Measurements from ENCODE around the gene AK8. TPM values are rescaled to one million over a fixed set of nuclear protein-coding genes. Genes with fewer than 3 reads are reported as not detected.

The AK8 gene
- total and polyA plus RNA-seq, 9 of the 15 experiments (the other 6 are each of a cell fraction or from before 2014, with no cell fraction given), result 0.06 to 0.37 TPM; not detected in 7

DNA sequence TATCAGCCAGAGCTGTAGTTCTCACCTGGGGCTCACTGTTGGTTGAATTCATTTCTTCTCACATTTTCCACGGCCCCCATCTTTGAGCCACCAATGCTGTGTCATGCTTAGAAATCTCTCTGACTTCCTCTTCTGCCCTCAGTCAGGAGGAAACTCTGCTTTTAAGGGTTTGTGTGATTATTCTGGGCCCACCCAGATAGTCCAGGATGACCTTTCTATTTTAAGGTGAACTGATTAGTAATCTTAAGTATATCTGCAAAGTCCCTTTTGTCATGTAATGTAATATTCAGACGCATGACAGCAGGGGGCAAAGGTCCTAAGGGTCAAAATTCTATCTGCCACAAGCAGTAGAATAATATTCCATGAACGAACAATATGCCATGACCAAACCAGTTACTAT, 88.4 kb downstream of the AK8 start (continued):
- TF ChIP-seq ZNF24 (IDR thresholded peaks at IDR 0.05), result 0 out of 2 replicates have a peak, but pooled peaks have one; percentile 45
- TF ChIP-seq MEF2D (tag; conservative IDR thresholded peaks at IDR 0.05; ENCODE audit: low read depth), result peak; percentile 92
- TF ChIP-seq C11orf30 (IDR thresholded peaks at IDR 0.05; ENCODE audit: low read depth), result peak; percentile 49; the same call in 1 of the 2 replicates
- peak; percentile 81 for TF ChIP-seq NFE2 (IDR thresholded peaks at IDR 0.05; ENCODE audit: low read depth)
- TF ChIP-seq POLR3G (IDR thresholded peaks at IDR 0.05; ENCODE audit: extremely low read depth, insufficient read length, insufficient replicate concordance), result no peak
- TF ChIP-seq CEBPG (CRISPR knock-in tag; IDR thresholded peaks at IDR 0.05), result no peak
- TF ChIP-seq CEBPG (tag; conservative IDR thresholded peaks at IDR 0.05 in 1 of 2, IDR thresholded peaks at IDR 0.05 in 1 of 2), result no peak
- TF ChIP-seq, protein P1, sequence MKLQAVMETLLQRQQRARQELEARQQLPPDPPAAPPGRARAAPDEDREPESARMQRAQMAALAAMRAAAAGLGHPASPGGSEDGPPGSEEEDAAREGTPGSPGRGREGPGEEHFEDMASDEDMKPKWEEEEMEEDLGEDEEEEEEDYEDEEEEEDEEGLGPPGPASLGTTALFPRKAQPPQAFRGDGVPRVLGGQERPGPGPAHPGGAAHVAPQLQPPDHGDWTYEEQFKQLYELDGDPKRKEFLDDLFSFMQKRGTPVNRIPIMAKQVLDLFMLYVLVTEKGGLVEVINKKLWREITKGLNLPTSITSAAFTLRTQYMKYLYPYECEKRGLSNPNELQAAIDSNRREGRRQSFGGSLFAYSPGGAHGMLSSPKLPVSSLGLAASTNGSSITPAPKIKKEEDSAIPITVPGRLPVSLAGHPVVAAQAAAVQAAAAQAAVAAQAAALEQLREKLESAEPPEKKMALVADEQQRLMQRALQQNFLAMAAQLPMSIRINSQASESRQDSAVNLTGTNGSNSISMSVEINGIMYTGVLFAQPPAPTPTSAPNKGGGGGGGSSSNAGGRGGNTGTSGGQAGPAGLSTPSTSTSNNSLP (IDR thresholded peaks at IDR 0.05; ENCODE audit: borderline replicate concordance, low read depth, low read length), result no peak
- no peak for TF ChIP-seq ZNF384 (IDR thresholded peaks at IDR 0.05; ENCODE audit: low read depth, low read length)
- TF ChIP-seq ZC3H8 (IDR thresholded peaks at IDR 0.05), result no peak
- TF ChIP-seq TRIM24 (IDR thresholded peaks at IDR 0.05), result peak in 1 of 2 experiments; percentile 53; a peak in 2 of 4 replicates
- TF ChIP-seq ZNF316 (IDR thresholded peaks at IDR 0.05), result peak; percentile 22; the same call in 1 of the 2 replicates
- TF ChIP-seq HMG20A (CRISPR knock-in tag; conservative IDR thresholded peaks at IDR 0.05), result no peak
- no peak for TF ChIP-seq RBM14 (IDR thresholded peaks at IDR 0.05; ENCODE audit: borderline replicate concordance, insufficient read depth, low read depth, low read length)

All from K562 (cell line).